H9 (cell line): ENCODE data around the gene ATP6V0B. TPM values are rescaled to one million over a fixed set of nuclear protein-coding genes. Genes with fewer than 3 reads are reported as not detected.

Source experiments
- DNase-seq: peaks from one replicate; pipeline ENCODE4 v3.0.0-alpha.2; 2017
- H2AFZ ChIP-seq: one replicate; pipeline ENCODE4 v1.6.1; 2013; ENCODE audit warnings: mild to moderate bottlenecking, low read length, control low read depth, moderate library complexity
- H2AK5ac ChIP-seq: 2 replicates; pipeline ENCODE4 v1.6.1; 2013; ENCODE audit warnings: low read length, control low read depth, mixed read lengths; ENCODE audit not compliant: insufficient read length
- H2BK120ac ChIP-seq: one replicate; pipeline ENCODE4 v1.6.1; 2013; ENCODE audit warnings: low read depth, mild to moderate bottlenecking, low read length, control low read depth, inconsistent platforms; ENCODE audit not compliant: poor library complexity, severe bottlenecking
- H2BK12ac ChIP-seq: 2 replicates; pipeline ENCODE4 v1.6.1; 2013; ENCODE audit warnings: low read length, control low read depth, mixed read lengths, low read depth; ENCODE audit not compliant: insufficient read length
- H2BK15ac ChIP-seq: 2 replicates; pipeline ENCODE4 v1.6.1; 2013; ENCODE audit warnings: low read depth, low read length, control low read depth
- H2BK20ac ChIP-seq: one replicate; pipeline ENCODE4 v1.6.1; 2013; ENCODE audit warnings: low read depth, mild to moderate bottlenecking, low read length, control low read depth, inconsistent platforms; ENCODE audit not compliant: poor library complexity, severe bottlenecking
- H2BK5ac ChIP-seq: 2 replicates; pipeline ENCODE4 v1.6.1; 2013; ENCODE audit warnings: low read length, control low read depth, mixed read lengths; ENCODE audit not compliant: insufficient read length
- H3K14ac ChIP-seq: 2 replicates; pipeline ENCODE4 v1.6.1; 2013; ENCODE audit warnings: low read length, control low read depth; ENCODE audit not compliant: insufficient read depth
- H3K18ac ChIP-seq: 2 replicates; pipeline ENCODE4 v1.6.1; 2013; ENCODE audit warnings: low read depth, mild to moderate bottlenecking, mixed read lengths, low read length, control low read depth; ENCODE audit not compliant: insufficient read length
- H3K23ac ChIP-seq: 2 replicates; pipeline ENCODE4 v1.6.1; 2013; ENCODE audit warnings: low read length, control low read depth, mixed read lengths, low read depth; ENCODE audit not compliant: insufficient read length
- H3K23me2 ChIP-seq: 2 replicates; pipeline ENCODE4 v1.6.1; 2013; ENCODE audit warnings: low read depth, mild to moderate bottlenecking, mixed read lengths, low read length, control low read depth; ENCODE audit not compliant: insufficient read length, poor library complexity, severe bottlenecking
- H3K27ac ChIP-seq: 2 replicates; pipeline ENCODE4 v1.5.1; 2013; ENCODE audit warnings: low read length, control low read depth, mixed read lengths, low read depth; ENCODE audit not compliant: insufficient read length
- H3K27me3 ChIP-seq: 2 replicates; pipeline ENCODE4 v1.6.1; 2013; ENCODE audit warnings: low read length, control low read depth, inconsistent platforms; ENCODE audit not compliant: insufficient read depth
- H3K4ac ChIP-seq: 2 replicates; pipeline ENCODE4 v1.6.1; 2013; ENCODE audit warnings: low read depth, mild to moderate bottlenecking, control low read depth, inconsistent platforms, low read length, moderate library complexity
- H3K4me1 ChIP-seq: 2 replicates; pipeline ENCODE4 v1.6.1; 2013; ENCODE audit warnings: low read length, control low read depth, inconsistent platforms; ENCODE audit not compliant: insufficient read depth
- H3K4me2 ChIP-seq: 2 replicates; pipeline ENCODE4 v1.6.1; 2013; ENCODE audit warnings: low read length, control low read depth, mixed read lengths; ENCODE audit not compliant: insufficient read length, insufficient read depth
- H3K56ac ChIP-seq: 2 replicates; pipeline ENCODE4 v1.6.1; 2013; ENCODE audit warnings: low read depth, mild to moderate bottlenecking, mixed read lengths, low read length, control low read depth; ENCODE audit not compliant: insufficient read length
- H3K79me1 ChIP-seq: 2 replicates; pipeline ENCODE4 v1.6.1; 2013; ENCODE audit warnings: low read depth, mild to moderate bottlenecking, moderate library complexity, low read length, control low read depth, inconsistent platforms; ENCODE audit not compliant: insufficient read depth, poor library complexity, severe bottlenecking
- H3K79me2 ChIP-seq: 2 replicates; pipeline ENCODE4 v1.6.1; 2013; ENCODE audit warnings: low read length, control low read depth, inconsistent platforms; ENCODE audit not compliant: insufficient read depth
- H3K9ac ChIP-seq: 2 replicates; pipeline ENCODE4 v1.6.1; 2013; ENCODE audit warnings: low read length, control low read depth, mixed read lengths; ENCODE audit not compliant: insufficient read length; ENCODE audit errors: extremely low read depth
- H3K9me3 ChIP-seq: one replicate; pipeline ENCODE4 v1.6.1; 2013; ENCODE audit warnings: low read depth, low read length, inconsistent platforms; ENCODE audit not compliant: control insufficient read depth
- H3T11ph ChIP-seq: one replicate; pipeline ENCODE4 v1.6.1; 2013; ENCODE audit warnings: mild to moderate bottlenecking, low read length, control low read depth, inconsistent platforms
- H4K20me1 ChIP-seq: one replicate; pipeline ENCODE4 v1.6.1; 2013; ENCODE audit not compliant: control insufficient read depth, insufficient read length, insufficient read depth
- H4K5ac ChIP-seq: 2 replicates; pipeline ENCODE4 v1.6.1; 2013; ENCODE audit warnings: low read depth, mild to moderate bottlenecking, mixed read lengths, low read length, control low read depth; ENCODE audit not compliant: insufficient read length
- H4K8ac ChIP-seq: replicated peaks from 2 replicates; pipeline ENCODE4 v1.6.1; 2013; ENCODE audit warnings: low read length, control low read depth, mixed read lengths, low read depth; ENCODE audit not compliant: insufficient read length
- H4K91ac ChIP-seq: 2 replicates; pipeline ENCODE4 v1.6.1; 2013; ENCODE audit warnings: low read depth, mild to moderate bottlenecking, moderate library complexity, mixed read lengths, low read length, control low read depth; ENCODE audit not compliant: insufficient read length
- H3K27ac Mint-ChIP-seq, 3 experiments: 2 replicates in 2 of 3; 3 replicates in 1 of 3; pipeline ENCODE4 v1.8.0; 2020 to 2021; ENCODE audit warnings: mixed read lengths in 3 of 3, mild to moderate bottlenecking in 1 of 3, moderate library complexity in 1 of 3
- H3K27me3 Mint-ChIP-seq: 2 replicates; pipeline ENCODE4 v1.8.0; 2021; ENCODE audit warnings: low read depth, mild to moderate bottlenecking, moderate library complexity, mixed read lengths
- H3K36me3 Mint-ChIP-seq, 3 experiments: 2 replicates in 2 of 3; 3 replicates in 1 of 3; pipeline ENCODE4 v1.8.0; 2020 to 2021; ENCODE audit warnings: low read depth in 3 of 3, mixed read lengths in 3 of 3; ENCODE audit not compliant: insufficient read depth in 1 of 3
- H3K4me1 Mint-ChIP-seq, 2 experiments: 2 replicates each; pipeline ENCODE4 v1.8.0; 2020; ENCODE audit warnings: mixed read lengths in 2 of 2
- H3K4me3 Mint-ChIP-seq, 2 experiments: 2 replicates in 1 of 2; 3 replicates in 1 of 2; pipeline ENCODE4 v1.8.0; 2020 to 2021; ENCODE audit warnings: mild to moderate bottlenecking in 2 of 2, mixed read lengths in 2 of 2, moderate library complexity in 1 of 2
- H3K9me3 Mint-ChIP-seq, 2 experiments: 2 replicates in 1 of 2; 3 replicates in 1 of 2; pipeline ENCODE4 v1.8.0; 2020; ENCODE audit warnings: mild to moderate bottlenecking in 2 of 2, mixed read lengths in 2 of 2, moderate library complexity in 1 of 2
- WGBS: extraction: QIAGEN DNeasy Blood & Tissue Kit; methylation state at CpG from one replicate; pipeline ENCODE4 v1.1.7; 2013; ENCODE audit warnings: missing lambda C conversion rate, low lambda C conversion rate, mixed read lengths; ENCODE audit not compliant: insufficient read length; ENCODE audit errors: extremely low coverage; 5-methylcytosine and 5-hydroxymethylcytosine counted together
- total RNA-seq: library from RNA; stranded (reverse); gene quantifications from 2 replicates; pipeline ENCODE4 v1.2.1, GENCODE V29; 2021
- TF ChIP-seq, protein P1 (sequence below): fragments of 200-600 bp; sonication (generic); conservative IDR thresholded peaks from 3 replicates; pipeline ENCODE4 v1.8.0; 2021; ENCODE audit warnings: antibody characterized with exemption, mild to moderate bottlenecking

The ATP6V0B gene
- total RNA-seq, 1 experiment from 2014 or later: 131 TPM

DNA sequence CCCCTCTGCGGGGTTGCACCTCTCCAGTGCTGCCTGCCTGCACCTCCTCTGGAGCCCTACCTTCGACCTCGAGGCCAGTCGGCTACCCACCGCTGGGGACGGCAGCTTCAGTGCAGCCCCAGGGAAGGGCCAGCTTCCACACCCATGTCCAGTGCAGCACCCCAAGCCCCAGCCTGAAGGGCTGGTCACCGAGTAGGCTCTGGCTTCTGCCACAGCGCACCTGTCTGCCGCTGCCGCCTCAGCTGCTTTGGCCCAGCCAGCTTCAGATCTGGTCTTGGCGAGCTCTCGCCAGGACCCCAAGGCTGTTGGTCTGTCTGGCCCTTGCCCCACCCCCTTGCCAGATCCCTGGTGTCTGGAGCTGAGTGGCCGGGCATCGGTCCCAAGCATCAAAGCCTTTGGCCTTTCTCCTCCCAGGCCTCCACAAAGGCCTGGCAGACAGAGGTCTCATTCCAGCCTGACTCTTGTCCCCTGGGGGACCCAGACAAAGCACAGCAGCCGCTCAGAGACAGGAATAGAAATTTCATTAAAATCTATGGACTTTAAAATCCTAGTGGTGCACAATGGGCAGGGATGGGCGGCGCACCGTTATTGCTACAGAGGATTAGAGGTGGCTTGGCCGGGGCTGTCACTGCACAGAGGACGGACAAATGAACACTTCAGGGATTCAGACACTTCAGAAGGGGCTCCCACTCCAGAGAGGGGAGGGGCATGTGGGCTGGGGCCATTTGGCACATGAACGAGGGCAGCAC lies 21.4 kb downstream of the ATP6V0B start:
- Mint-ChIP-seq H3K9me3 (no peaks in the 10 kb centered on the region), H3K27ac (peak overlapping the region in 2 of 3 experiments; percentile 21 to 48; a peak in 2 of 7 replicates), H3K36me3 (peaks cover 6 to 25% (median 18%) of the 10 kb centered on the region in 3 experiments; a peak in 6 of 7 replicates), H3K4me1 (peaks cover 11 to 22% of the 10 kb centered on the region in 2 experiments; a peak in 3 of 4 replicates), H3K4me3 (no peak overlapping the region), H3K27me3 (peaks cover 4% of the 10 kb centered on the region)
- Histone ChIP-seq H3K4me2 (no peak overlapping the region), H4K8ac (no peak overlapping the region), H3K18ac (no peak overlapping the region), H3K14ac (no peak overlapping the region), H3K79me1 (no peaks in the 10 kb centered on the region), H3K4me1 (no peaks in the 10 kb centered on the region), H2AFZ (no peak overlapping the region), H2BK120ac (no peak overlapping the region), H4K5ac (no peak overlapping the region), H3K9me3 (no peaks in the 10 kb centered on the region), H3K9ac (no peak overlapping the region), H3K23me2 (peaks cover 7% of the 10 kb centered on the region), H2BK5ac (no peak overlapping the region), H2BK15ac (no peak overlapping the region), H3K4ac (no peak overlapping the region), H3T11ph (no peak overlapping the region), H2BK20ac (no peak overlapping the region), H4K91ac (no peak overlapping the region), H2AK5ac (no peak overlapping the region), H3K79me2 (no peaks in the 10 kb centered on the region), H2BK12ac (no peak overlapping the region), H4K20me1 (no peaks in the 10 kb centered on the region), H3K27me3 (no peaks in the 10 kb centered on the region), H3K56ac (no peak overlapping the region), H3K23ac (no peak overlapping the region), H3K27ac (no peak overlapping the region)
- TF ChIP-seq, protein P1, sequence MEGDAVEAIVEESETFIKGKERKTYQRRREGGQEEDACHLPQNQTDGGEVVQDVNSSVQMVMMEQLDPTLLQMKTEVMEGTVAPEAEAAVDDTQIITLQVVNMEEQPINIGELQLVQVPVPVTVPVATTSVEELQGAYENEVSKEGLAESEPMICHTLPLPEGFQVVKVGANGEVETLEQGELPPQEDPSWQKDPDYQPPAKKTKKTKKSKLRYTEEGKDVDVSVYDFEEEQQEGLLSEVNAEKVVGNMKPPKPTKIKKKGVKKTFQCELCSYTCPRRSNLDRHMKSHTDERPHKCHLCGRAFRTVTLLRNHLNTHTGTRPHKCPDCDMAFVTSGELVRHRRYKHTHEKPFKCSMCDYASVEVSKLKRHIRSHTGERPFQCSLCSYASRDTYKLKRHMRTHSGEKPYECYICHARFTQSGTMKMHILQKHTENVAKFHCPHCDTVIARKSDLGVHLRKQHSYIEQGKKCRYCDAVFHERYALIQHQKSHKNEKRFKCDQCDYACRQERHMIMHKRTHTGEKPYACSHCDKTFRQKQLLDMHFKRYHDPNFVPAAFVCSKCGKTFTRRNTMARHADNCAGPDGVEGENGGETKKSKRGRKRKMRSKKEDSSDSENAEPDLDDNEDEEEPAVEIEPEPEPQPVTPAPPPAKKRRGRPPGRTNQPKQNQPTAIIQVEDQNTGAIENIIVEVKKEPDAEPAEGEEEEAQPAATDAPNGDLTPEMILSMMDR: no peak
- no peak for DNase-seq
- no CpG with 5 or more reads among the region's 21 CpGs for WGBS
